Measurements from ENCODE around the gene LTO1. TPM values are rescaled to one million over a fixed set of nuclear protein-coding genes. Genes with fewer than 3 reads are reported as not detected.
A peak's percentile ranks its signal among the peaks of the same experiment; 100 is the strongest.

Gene LTO1
- total and polyA plus RNA-seq, 2 of the 13 experiments (the other 11 are each of a cell fraction or from before 2014, with no cell fraction given): 11.8 to 15.0 TPM

- TF ChIP-seq ZBTB2 (CRISPR knock-in tag; IDR thresholded peaks at IDR 0.05; ENCODE audit: low read depth) (peak; percentile 53; the same call in 1 of the 2 replicates), MEIS2 (CRISPR knock-in tag; IDR thresholded peaks at IDR 0.05) (0 out of 2 replicates have a peak, but pooled peaks have one; percentile 38), ZNF768 (CRISPR knock-in tag; IDR thresholded peaks at IDR 0.05) (peak; percentile 53; the same call in 1 of the 2 replicates), ZBTB33 (CRISPR knock-in tag; IDR thresholded peaks at IDR 0.05) (peak; percentile 25; the same call in 1 of the 2 replicates), ZNF30 (CRISPR knock-in tag; IDR thresholded peaks at IDR 0.05) (no peak), PLRG1 (conservative IDR thresholded peaks at IDR 0.05) (no peak), ESRRA (CRISPR knock-in tag; IDR thresholded peaks at IDR 0.05; ENCODE audit: low read depth) (no peak), ZSCAN9 (CRISPR knock-in tag; IDR thresholded peaks at IDR 0.05; ENCODE audit: borderline replicate concordance) (peak; percentile 61; the same call in 1 of the 2 replicates), FOSL2 (CRISPR knock-in tag; IDR thresholded peaks at IDR 0.05) (peak; percentile 57), SAP130 (CRISPR knock-in tag; IDR thresholded peaks at IDR 0.05; ENCODE audit: low read depth) (peak; percentile 49; the same call in 1 of the 2 replicates), TBX3 (IDR thresholded peaks at IDR 0.05; ENCODE audit: borderline replicate concordance) (no peak), RBFOX2 (IDR thresholded peaks at IDR 0.05; ENCODE audit: low read depth, low read length) (peak; percentile 75), KLF12 (CRISPR knock-in tag; IDR thresholded peaks at IDR 0.05; ENCODE audit: borderline replicate concordance) (peak; percentile 61; the same call in 1 of the 2 replicates), PATZ1 (CRISPR knock-in tag; IDR thresholded peaks at IDR 0.05) (peak; percentile 100), HOXD1 (CRISPR knock-in tag; IDR thresholded peaks at IDR 0.05) (0 out of 2 replicates have a peak, but pooled peaks have one; percentile 36), IKZF1 (IDR thresholded peaks at IDR 0.05) (no peak), PRDM10 (CRISPR knock-in tag; IDR thresholded peaks at IDR 0.05; ENCODE audit: low read depth) (0 out of 2 replicates have a peak, but pooled peaks have one; percentile 25), ERF (CRISPR knock-in tag; IDR thresholded peaks at IDR 0.05) (peak; percentile 75), GATAD2A (CRISPR knock-in tag; IDR thresholded peaks at IDR 0.05) (peak; percentile 69), ZBTB3 (CRISPR knock-in tag; IDR thresholded peaks at IDR 0.05; ENCODE audit: borderline replicate concordance, low read depth) (no peak), SRY (CRISPR knock-in tag; IDR thresholded peaks at IDR 0.05) (0 out of 2 replicates have a peak, but pooled peaks have one; percentile 11)
Measured at GRCh38 chr11:69702239-69702691, 27.1 kb upstream of the LTO1 start (continued).

All from HepG2 (cell line).